GM12878 (cell line): ENCODE measurements around the gene PIK3R2.

Source experiments
- ATF3 ChIP-seq: IDR thresholded peaks from 2 replicates; pipeline ENCODE4 v1.6.1; 2011; ENCODE audit warnings: low read depth, mild to moderate bottlenecking, low read length, moderate library complexity, borderline replicate concordance; ENCODE audit errors: extremely low read depth
- EP300 ChIP-seq, 2 experiments: fragments of 150-350 bp in 1 of 2; IDR thresholded peaks; 2 replicates each; pipeline ENCODE4 v1.6.1; 2011 to 2012; ENCODE audit warnings: low read depth in 2 of 2, low read length in 2 of 2, borderline replicate concordance in 1 of 2, improper control_type of control experiment in 1 of 2, inconsistent platforms in 1 of 2; ENCODE audit not compliant: control insufficient read depth in 1 of 2
- HDAC6 ChIP-seq: fragments of 200-600 bp; sonication (generic); IDR thresholded peaks from one replicate; pipeline ENCODE4 v1.8.0; 2017; ENCODE audit warnings: antibody characterized with exemption; ENCODE audit not compliant: unreplicated experiment
- MAX ChIP-seq: IDR thresholded peaks from 2 replicates; pipeline ENCODE4 v1.6.1; 2012; ENCODE audit warnings: low read depth, low read length, improper control_type of control experiment
- NR2C2 ChIP-seq: IDR thresholded peaks from 2 replicates; pipeline ENCODE4 v1.6.1; 2011; ENCODE audit warnings: borderline replicate concordance, low read depth; ENCODE audit not compliant: control insufficient read depth, insufficient read length
- POLR2A ChIP-seq: IDR thresholded peaks from 2 replicates; pipeline ENCODE4 v1.6.1; 2011; ENCODE audit warnings: low read depth, mild to moderate bottlenecking, low read length
- POLR2AphosphoS5 ChIP-seq: IDR thresholded peaks from 2 replicates; pipeline ENCODE4 v1.6.1; 2011; ENCODE audit warnings: mild to moderate bottlenecking, low read length, inconsistent platforms
- REST ChIP-seq: IDR thresholded peaks from 2 replicates; pipeline ENCODE4 v1.6.1; 2012; ENCODE audit warnings: mild to moderate bottlenecking, low read depth, low read length
- SIN3A ChIP-seq: IDR thresholded peaks from 2 replicates; pipeline ENCODE4 v1.6.1; 2012; ENCODE audit warnings: low read depth, low read length, improper control_type of control experiment
- SREBF2 ChIP-seq: IDR thresholded peaks from 2 replicates; pipeline ENCODE4 v1.6.1; 2012; ENCODE audit warnings: mild to moderate bottlenecking, low read length
- TCF7 ChIP-seq: IDR thresholded peaks from 2 replicates; pipeline ENCODE4 v1.6.1; 2014; ENCODE audit warnings: antibody characterized with exemption, borderline replicate concordance
- TF ChIP-seq, protein P1 (sequence below): fragments of 450-650 bp; conservative IDR thresholded peaks from 2 replicates; pipeline ENCODE4 v1.6.1; 2017; ENCODE audit warnings: mild to moderate bottlenecking, moderate library complexity

DNA sequence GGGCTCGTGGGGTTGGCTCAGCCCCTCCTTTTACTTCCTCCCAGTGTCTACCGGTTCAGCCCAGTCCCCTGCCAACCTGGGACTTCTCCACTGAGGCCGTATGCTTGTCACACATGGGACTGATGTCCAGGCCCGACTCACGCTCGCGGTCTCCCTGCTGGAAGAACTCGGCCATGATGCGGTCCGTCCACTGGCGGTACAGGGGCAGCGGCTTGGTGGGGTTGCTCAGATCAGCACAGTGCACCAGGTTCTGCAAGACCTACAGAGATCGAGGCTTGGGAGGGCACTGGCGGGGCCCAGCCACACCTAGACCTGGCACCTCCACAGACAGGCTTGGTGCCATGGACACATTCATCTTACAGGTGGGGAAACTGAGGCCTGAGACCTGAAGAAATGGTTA is 58.7 kb downstream of the PIK3R2 start:
- TF ChIP-seq POLR2AphosphoS5, result no peak
- TF ChIP-seq EP300 (IDR thresholded peaks at IDR 0.05; ENCODE audit: borderline replicate concordance in 1 of 2, control insufficient read depth in 1 of 2, low read depth in 2 of 2, low read length in 2 of 2), result no peak
- no peak for TF ChIP-seq SREBF2
- TF ChIP-seq SIN3A, result no peak
- no peak for TF ChIP-seq TCF7
- TF ChIP-seq HDAC6, result no peak
- TF ChIP-seq REST, result no peak
- TF ChIP-seq NR2C2, result no peak
- TF ChIP-seq, protein P1, sequence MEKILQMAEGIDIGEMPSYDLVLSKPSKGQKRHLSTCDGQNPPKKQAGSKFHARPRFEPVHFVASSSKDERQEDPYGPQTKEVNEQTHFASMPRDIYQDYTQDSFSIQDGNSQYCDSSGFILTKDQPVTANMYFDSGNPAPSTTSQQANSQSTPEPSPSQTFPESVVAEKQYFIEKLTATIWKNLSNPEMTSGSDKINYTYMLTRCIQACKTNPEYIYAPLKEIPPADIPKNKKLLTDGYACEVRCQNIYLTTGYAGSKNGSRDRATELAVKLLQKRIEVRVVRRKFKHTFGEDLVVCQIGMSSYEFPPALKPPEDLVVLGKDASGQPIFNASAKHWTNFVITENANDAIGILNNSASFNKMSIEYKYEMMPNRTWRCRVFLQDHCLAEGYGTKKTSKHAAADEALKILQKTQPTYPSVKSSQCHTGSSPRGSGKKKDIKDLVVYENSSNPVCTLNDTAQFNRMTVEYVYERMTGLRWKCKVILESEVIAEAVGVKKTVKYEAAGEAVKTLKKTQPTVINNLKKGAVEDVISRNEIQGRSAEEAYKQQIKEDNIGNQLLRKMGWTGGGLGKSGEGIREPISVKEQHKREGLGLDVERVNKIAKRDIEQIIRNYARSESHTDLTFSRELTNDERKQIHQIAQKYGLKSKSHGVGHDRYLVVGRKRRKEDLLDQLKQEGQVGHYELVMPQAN, result no peak
- no peak for TF ChIP-seq ATF3
- no peak for TF ChIP-seq MAX
- no peak for TF ChIP-seq POLR2A
